Stimulated activated CD4-positive, alpha-beta T cell treated with anti-CD3 and anti-CD28 coated beads, Interleukin-12 subunit alpha, Interleukin-12 subunit beta, amount 100 ng/mL, for 24 hours (primary cell): Measurements from ENCODE around the gene GSTM3.
"Not testable (repeated sequence)": the region's sequence is repeated elsewhere in the genome, so short reads cannot be mapped to it uniquely, and the experiment has no call there.

Experiments used
- DNase-seq, 2 experiments: peaks; one replicate each; pipeline ENCODE4 v3.0.0-alpha.2; 2020; ENCODE audit warnings: low read depth in 2 of 2

GSTM3 gene

DNA sequence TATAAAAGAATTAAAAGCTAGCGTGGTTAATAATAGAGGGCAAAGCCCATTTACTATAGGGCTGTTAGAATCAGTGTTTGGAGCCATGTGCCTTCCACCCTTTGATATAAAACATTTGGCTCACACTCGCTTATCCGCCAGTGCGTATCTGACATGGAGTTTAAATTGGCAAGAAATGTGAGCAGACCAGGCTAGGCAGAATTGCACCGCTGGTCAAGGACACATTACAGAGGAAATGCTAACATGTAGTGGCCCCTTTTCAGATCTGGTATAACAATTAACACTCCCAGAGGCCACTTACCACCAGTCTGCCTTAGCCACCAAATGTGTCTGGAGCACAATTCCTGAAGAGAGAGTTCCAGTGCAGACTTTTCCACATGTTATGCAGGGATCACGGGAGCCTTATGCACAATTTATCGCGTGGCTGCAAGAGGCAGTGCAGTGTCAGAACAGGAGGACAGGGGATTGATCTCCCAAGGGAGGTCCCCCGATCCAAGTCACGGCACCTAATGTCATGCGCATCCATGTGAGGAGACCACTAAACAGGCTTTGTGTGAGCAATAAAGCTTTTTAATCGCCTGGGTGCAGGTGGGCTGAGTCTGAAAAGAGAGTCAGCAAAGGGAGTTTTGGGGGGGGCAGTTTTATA, 14.0 kb downstream of the GSTM3 start:
- DNase-seq, result no peak

DNA sequence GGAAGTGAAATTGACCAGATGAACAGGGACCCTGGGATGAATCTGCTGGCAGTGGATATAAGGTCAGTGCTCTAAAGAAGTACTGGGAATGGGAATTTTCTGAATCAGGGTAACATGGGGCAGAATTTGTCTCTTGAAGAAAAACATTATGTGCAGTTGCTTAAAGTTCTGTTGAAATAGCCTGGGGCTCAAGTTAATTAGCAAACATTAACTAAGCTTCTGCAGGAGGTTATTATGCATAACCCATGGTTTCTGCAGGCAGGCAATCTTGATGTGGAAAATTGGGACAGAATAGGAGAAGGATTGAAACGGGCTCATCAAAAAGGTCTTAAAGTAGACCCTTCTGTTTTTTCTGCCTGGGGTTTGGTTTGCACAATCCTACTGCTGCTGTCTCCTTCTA, 14.8 kb downstream of the GSTM3 start:
- DNase-seq, result no peak

DNA sequence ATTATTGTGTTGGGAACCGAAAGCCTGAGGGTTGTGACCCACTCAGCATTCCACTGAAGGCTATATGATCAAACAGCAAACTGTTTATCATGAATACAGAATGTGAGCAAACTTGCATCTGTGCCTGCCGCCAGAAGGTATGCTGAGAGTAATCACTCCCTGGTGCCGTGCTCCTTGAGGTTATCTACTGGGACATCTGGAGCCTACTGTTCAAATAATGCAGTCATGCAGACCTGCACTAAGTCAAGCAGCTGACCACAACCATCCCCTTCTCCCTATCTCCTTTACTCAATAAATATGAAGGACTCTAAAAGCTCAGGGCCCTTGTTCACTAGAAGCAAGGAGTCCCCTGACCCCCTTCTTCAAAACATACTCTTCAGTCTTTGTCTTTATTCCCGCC, 15.3 kb downstream of the GSTM3 start:
- no peak for DNase-seq

DNA sequence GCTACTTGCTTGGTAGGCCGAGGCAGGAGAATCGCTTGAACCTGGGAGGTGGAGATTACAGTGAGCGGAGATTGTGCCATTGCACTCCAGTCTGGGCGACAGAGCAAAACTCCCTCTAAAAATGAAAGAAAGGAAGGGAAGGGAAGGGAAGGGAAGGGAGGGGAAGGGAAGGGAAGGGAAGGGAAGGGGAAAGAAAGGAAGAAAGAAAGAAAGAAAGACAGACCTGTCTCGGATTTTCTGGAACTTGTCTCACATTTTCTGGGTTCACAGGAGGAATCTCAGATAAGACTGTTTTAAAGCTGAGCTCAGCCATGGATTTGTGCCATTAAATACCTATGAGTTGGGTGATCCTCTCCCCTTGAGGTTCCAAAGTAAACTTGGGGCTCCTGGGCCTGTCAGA, 15.9 kb downstream of the GSTM3 start:
- no peak for DNase-seq

DNA sequence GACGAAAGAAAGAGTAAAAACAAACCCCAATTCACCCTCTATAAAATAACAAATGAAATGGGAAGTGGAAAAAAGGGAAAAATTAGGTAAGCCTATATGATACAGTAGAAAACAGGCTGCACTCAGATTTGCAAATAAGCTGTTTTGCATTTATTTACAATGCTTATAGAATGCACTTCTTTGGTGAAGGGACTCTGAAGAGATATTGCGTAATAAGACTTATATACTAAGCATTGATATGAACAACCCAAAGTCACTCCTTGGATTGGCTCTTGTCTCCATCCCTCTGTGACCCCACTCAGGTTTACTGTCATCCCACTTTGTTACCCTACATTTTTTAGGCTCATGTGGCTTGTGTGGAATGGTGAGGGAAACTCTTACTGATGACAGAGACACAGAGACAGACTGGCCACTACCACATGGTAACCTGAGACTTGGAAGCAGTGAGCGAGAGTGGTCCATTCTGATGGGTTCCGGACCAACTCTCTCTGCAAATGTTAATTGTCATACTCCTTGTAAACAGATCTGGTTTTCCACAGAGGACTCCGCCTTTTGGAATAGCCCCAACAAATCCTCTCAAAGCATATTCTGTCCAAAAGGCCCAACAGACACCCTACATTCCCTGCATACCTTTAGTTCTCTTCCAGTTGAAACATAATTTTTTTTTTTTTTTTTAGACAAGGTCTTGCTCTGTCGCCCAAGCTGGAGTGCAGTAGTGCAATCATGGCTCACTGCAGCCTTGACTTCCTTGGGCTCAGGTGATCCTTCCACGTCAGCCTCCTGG, 17.7 kb downstream of the GSTM3 start:
- no peak for DNase-seq

DNA sequence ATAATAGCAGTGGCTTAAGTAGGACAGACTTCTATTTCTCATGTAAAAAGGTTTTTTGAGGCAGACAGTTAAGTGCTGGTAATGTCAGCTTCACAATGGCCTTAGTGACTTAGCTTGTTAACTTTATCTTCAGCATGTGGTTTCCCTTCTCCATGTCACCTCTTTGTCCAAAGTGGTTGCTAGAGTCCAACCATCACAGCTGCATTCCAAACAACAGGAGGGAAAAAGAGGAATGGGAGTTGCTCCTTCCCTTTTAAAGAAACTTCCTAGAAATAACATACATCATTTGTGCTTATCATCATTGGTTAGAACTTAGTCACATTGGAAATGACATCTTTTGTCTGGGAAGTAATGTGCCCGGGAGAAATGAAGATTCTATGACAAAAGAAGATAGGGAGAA, 18.9 kb downstream of the GSTM3 start:
- DNase-seq, result no peak

DNA sequence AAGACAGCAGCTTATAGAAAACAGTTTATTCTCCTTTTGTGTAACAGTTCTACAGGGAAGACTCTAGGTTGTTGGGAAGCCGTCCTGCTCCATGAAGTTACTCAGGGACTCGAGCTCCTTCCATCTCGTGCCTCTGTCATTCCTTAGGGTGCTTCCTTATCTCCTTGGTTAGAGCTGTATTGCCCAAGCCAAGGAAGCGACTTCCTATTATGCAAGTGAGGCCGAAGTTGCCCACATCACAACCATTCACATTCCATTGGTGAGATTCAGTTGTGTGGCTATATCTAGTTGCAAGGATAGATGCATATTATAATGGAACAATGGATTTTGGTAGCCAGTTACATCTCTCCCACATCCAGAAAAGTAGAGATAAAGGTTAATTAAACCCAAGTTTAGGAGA, 19.8 kb downstream of the GSTM3 start:
- DNase-seq, result no peak

DNA sequence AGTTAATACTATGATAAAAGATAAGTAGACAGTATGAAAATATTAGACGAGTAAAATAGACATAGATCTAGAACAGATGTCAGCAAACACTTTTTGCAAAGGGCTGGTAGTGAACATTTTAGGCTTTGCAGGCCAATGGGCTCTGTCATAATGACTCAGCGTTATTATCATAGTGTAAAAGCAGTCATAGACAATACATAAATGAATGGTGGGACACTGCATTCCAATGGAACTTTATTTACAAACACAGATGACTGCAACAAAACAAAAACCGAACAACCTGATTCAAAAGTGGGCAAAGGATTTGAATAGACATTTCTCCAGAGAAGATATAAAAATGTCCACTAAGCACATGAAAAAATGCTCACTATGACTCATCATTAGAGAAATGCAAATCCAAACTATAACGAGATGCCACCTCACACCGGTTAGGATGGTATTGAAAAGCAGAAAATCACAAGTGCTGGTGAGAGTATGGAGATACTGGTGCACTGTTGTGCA, 21.5 kb downstream of the GSTM3 start:
- no peak for DNase-seq

DNA sequence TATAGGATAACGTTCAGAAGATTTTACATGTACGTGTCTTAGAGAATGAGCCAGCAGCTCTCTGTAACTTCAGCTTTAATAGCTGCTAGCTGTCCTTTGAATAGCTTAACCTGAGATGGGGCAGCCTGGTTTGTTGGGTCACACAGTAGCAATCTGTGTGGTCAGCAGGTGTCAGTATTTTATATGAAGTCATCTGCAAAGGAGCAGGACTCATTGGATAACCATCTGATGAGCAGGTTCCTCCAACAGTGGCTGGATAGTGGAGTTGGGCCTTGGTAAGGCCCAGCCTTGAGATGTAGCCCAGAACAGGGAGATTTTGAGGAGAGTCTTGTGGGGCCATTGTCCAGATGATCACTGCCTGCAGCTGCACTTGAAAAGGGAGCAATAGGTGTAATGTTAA, 22.3 kb downstream of the GSTM3 start:
- DNase-seq, result no peak

DNA sequence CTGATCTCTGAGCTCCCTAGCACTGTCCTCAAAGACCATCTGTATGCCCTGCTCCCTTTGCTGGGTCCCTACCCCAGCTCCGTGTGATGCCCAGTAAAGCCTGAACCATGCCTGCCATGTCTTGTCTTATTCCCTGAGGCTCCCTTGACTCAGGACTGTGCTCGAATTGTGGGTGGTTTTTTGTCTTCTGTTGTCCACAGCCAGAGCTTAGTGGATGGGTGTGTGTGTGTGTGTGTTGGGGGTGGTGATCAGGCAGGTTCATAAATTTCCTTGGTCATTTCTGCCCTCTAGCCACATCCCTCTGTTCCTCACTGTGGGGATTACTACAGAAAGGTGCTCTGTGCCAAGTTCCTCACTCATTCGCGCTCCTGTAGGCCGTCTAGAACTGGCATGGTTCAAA, 23.1 kb downstream of the GSTM3 start:
- DNase-seq, result no peak

DNA sequence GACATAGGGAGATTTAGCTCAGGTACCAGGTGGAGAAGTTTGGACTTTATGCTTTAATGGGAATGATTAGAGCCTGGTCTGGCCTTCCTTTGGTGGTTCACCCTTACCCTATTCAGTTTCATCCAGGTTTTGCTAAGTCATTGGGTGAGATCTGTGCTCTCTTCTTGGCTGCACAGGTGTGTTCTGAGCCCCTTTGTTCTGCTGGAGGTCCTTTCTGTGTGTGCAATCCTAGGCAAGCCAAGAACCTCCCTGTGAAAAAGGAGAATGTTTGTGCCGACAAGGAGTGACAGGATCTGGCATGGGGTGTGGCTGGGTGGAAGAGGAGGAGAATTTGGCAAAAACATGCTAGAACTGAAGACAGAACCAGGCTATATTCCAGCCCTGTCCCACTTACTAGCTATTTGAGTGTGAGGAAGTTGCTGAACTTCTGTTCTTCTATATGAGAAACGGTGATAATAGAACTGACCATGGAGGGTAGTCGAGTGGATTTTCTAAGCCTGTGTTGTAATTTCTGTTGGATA, 24.2 kb downstream of the GSTM3 start:
- DNase-seq, result no peak

DNA sequence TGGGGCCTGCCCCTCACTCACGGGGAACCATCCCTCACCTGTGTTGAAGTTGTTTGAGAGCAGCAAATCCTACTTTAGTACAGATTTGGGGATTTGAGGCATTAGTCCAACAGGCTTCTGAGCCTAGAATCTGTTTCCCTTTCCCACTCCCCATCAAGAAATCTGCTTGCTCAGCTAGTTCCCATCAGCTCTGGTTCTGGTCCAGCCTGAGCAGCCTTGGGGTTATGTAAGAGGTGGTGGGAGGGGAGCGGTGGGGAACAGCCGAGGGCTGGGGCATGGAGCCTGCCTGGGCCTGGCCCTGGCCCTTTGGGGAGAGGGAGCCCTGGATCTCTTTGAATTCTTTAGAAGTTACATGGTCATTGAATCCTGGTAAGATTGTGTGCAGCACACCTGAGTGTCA, 24.7 kb downstream of the GSTM3 start:
- no peak for DNase-seq

DNA sequence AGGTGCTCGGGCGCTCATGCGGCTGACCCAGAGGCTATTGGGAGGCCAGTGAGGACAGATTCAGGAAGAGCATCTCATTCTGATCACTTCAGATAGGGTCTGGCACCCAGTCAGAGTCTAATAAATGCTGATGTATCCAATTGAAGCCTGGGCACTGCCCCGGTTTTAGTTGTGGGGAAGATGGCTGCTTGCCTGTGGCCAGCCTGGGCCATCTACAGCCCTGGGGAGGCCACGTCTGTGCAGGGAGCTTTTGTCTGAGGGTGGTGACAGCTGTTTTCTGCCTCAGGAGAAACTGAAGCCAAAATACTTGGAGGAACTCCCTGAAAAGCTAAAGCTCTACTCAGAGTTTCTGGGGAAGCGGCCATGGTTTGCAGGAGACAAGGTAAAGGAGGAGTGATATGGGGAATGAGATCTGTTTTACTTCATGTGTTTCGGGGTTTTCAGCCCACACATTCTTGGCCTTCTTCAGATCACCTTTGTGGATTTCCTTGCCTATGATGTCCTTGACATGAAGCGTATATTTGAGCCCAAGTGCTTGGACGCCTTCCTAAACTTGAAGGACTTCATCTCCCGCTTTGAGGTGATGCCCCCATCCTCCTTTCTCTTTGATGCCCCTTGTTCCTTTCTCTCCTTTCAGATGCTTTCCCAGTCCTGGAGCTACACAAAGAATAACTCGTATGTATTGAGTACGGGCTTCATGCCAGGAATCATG, 26.0 kb downstream of the GSTM3 start:
- no peak for DNase-seq

DNA sequence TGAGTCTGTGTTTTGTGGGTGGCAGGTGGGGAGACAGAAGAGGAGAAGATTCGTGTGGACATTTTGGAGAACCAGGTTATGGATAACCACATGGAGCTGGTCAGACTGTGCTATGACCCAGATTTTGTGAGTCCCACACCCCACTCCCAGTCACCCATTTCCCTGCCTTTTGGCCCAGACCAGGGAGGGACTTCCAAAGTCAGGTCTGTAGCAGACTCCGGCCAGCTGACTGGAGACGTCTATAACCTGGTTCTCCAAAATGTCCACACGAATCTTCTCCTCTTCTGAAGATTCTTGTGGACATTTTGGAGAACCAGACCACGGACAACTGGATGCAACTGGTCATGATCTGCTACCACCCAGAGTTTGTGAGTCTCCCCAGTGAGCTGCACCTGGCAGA, 27.2 kb downstream of the GSTM3 start:
- DNase-seq, result no peak

DNA sequence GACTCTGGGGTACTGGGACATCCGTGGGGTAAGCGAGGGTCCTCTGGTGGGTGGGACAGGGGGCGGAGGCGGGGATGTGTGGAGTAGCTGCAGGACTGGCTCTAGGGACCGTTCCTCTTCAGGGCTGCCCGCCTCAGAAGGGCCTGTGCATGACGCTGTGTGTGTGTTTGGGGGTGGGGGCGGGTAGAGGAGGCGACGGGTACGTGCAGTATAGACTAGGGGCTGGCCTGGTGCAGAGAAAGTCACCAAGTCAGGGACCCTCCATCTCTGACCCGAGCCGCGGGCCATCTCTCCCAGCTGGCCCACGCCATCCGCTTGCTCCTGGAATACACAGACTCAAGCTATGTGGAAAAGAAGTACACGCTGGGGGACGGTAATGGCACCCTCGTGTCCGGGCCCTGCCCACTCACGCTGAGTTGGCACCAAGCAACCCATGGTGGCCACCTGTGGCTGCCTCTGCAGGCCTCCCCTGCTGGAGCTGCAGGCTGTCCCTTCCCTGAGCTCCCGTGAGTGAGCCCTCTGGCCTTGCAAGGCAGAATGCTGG, 28.4 kb downstream of the GSTM3 start:
- no peak for DNase-seq

DNA sequence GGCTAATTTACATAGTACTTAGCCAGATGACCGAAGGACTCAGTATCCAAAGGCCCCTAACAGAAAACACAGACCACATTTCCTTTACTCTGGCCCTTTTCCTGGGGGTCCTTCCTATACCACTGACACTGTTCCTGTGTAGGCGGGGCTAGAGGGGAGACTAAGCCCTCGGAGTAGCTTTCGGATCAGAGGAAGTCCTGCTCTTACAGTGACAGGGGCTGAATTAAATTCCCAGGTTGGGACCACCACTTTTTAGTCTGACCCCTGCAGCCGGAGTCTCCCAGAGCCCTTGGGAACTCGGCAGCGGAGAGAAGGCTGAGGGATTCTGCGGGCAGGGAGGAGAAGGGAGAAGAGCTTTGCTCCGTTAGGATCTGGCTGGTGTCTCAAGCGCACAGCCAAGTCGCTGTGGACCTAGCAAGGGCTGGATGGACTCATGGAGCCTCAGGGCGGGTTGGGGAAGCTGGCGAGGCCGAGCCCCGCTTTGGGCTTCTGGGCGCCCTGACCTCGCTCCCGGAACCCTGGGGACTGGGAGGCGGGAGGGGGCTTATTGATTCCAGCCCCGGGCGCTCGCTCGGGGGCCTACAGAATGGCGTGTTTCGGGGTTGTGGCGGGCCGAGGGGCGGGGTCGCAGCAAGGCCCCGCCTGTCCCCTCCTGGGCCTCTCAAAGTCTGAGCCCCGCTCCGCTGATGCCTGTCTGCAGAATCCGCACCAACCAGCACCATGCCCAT, 29.1 kb downstream of the GSTM3 start, which contains the start of gene GSTM5:
Gene GSTM5, plus strand, starts transcription at position 659 of the 728 bp plus-strand sequence. Its CDS starts 62 bp downstream, at position 721.
- not testable (repeated sequence) for DNase-seq

DNA sequence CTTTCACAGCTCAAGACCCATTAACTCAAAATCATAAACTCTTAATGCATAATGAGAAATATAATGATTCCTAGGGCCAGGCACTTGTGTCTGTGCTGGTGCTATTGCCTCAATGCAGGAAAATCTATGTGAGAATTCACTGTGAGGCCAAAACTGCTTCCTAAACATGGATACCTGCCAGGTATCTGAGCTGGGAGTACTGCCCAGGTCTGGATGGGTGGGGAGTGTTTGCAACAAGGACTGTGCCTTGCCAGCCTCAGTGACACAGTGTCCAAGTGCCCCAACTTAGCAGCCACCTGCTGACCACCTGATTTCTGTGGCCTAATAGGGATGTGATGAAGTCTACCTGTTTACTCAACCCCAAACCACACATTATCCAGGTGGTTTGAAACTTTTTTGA, 31.0 kb downstream of the GSTM3 start:
- DNase-seq, result not testable (repeated sequence)

DNA sequence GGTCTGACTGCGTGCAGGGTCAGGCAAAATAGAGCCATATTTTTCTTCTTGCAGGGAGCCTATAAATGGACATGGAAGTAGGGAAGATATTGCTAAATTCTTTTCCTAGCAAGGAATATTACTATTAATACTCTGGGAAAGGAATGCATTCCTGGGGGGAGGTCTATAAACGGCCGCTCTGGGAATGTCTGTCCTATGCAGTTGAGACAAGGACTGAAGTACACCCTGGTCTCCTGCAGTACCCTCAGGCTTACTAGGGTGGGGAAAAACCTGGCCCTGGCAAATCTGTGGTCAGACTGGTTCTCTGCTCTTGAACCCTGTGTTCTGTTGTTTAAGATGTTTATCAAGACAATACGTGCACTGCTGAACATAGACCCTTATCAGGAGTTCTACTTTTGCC, 31.9 kb downstream of the GSTM3 start:
- not testable (repeated sequence) for DNase-seq

DNA sequence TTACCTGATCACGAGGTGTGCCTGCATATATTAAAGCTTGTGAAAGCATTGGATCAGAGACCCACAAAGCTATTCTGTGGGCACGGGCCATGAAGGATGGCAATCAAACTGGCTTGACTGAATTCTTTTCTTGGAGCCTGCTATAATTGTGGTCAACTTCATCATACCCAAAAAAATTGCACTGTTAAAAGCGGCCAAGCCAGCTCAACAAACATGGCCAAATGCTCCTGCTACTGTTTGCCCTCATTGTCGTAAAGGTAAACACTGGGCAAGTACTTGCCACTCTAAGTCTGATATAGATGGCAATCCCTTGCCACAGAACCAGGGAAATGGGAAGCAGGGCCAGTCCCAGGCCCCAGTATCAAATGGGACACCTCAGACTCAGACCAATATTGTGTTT, 35.4 kb downstream of the GSTM3 start:
- DNase-seq, result no peak

DNA sequence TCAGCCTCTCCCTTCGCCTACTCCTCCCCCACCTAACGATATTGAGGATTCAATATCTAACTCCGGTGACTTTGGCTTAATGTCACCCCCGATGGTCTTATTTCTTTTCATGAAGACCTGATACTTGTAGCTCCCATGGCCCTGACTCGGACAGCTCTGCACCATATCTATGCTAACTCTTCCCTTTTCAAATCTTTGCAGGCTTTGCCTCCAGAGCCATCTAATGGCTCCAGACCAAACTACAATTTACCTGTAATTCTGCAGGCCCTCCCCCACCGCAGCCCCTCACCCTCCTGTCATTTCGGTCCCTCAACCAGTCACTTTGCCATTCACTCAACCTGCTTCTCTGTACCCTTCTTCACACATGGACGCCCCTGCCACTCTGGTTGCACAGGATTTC, 36.7 kb downstream of the GSTM3 start:
- no peak for DNase-seq

DNA sequence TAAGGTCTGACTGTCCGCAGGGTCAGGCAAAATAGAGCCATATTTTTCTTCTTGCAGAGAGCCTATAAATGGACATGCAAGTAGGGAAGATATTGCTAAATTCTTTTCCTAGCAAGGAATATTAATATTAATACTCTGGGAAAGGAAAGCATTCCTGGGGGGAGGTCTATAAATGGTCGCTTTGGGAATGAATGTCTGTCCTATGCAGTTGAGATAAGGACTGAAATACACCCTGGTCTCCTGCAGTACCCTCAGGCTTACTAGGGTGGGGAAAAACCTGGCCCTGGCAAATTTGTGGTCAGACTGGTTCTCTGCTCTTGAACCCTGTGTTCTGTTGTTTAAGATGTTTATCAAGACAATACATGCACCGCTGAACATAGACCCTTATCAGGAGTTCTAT, 37.9 kb downstream of the GSTM3 start:
- DNase-seq, result not testable (repeated sequence)
